ENCODE results near the gene OLFML3. TPM values are rescaled to one million over a fixed set of nuclear protein-coding genes. Genes with fewer than 3 reads are reported as not detected.

Gene OLFML3
- total RNA-seq, 1 experiment from 2014 or later = 0.52 TPM

- no TSS peak for BruUV-seq (replicated peaks)
- Histone ChIP-seq H3K4me3 (no peak overlapping the region), H3K79me2 (ENCODE audit: low read depth) (peaks cover 95% of the 10 kb centered on the region), H3K4me2 (no peak overlapping the region), H3K4me1 (replicated peaks; ENCODE audit: insufficient read depth) (peaks cover 23% of the 10 kb centered on the region), H3K36me3 (ENCODE audit: low read depth) (peaks cover 6% of the 10 kb centered on the region; the same call in 1 of the 2 replicates), H4K20me1 (ENCODE audit: insufficient read depth) (peaks cover 41% of the 10 kb centered on the region), H3F3A (ENCODE audit: insufficient read depth, low read depth) (peaks cover 16% of the 10 kb centered on the region), H3K9me2 (ENCODE audit: insufficient read depth) (no peaks in the 10 kb centered on the region), H3K27me3 (ENCODE audit: insufficient read depth, low read depth) (no peaks in the 10 kb centered on the region), H3K27ac (no peak overlapping the region), H3K9me3 (ENCODE audit: insufficient read depth, low read depth) (no peaks in the 10 kb centered on the region), H2AFZ (no peak overlapping the region)
- DNase-seq = no peak
- TF ChIP-seq, protein P1, sequence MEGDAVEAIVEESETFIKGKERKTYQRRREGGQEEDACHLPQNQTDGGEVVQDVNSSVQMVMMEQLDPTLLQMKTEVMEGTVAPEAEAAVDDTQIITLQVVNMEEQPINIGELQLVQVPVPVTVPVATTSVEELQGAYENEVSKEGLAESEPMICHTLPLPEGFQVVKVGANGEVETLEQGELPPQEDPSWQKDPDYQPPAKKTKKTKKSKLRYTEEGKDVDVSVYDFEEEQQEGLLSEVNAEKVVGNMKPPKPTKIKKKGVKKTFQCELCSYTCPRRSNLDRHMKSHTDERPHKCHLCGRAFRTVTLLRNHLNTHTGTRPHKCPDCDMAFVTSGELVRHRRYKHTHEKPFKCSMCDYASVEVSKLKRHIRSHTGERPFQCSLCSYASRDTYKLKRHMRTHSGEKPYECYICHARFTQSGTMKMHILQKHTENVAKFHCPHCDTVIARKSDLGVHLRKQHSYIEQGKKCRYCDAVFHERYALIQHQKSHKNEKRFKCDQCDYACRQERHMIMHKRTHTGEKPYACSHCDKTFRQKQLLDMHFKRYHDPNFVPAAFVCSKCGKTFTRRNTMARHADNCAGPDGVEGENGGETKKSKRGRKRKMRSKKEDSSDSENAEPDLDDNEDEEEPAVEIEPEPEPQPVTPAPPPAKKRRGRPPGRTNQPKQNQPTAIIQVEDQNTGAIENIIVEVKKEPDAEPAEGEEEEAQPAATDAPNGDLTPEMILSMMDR (conservative IDR thresholded peaks at IDR 0.05) = no peak
- no peak for TF ChIP-seq EZH2 (IDR thresholded peaks at IDR 0.05; ENCODE audit: low read depth)
- intact Hi-C loops (cut with micrococcal nuclease; ENCODE audit: unreplicated experiment) = no loop called here
- CTCF ChIA-PET = no interaction called here
- POLR2A ChIA-PET (ENCODE audit: unreplicated experiment) = interaction anchor here (0.6 kb wide), 1 partner anchor 21 kb away, joined by 5 read pairs; no protein-coding TSS in a partner anchor
Observed at GRCh38 chr1:113934511-113935055, 44.7 kb upstream of the OLFML3 start.

GRCh38 chr1:113935176-113935575 is 44.1 kb upstream of the OLFML3 start:
- intact Hi-C loops (cut with micrococcal nuclease; ENCODE audit: unreplicated experiment) = no loop called here
- Histone ChIP-seq H3F3A (ENCODE audit: insufficient read depth, low read depth) (peaks cover 16% of the 10 kb centered on the region), H3K9me3 (ENCODE audit: insufficient read depth, low read depth) (no peaks in the 10 kb centered on the region), H3K36me3 (ENCODE audit: low read depth) (peaks cover 9% of the 10 kb centered on the region; the same call in 1 of the 2 replicates), H3K27ac (no peak overlapping the region), H3K27me3 (ENCODE audit: insufficient read depth, low read depth) (no peaks in the 10 kb centered on the region), H3K9me2 (ENCODE audit: insufficient read depth) (no peaks in the 10 kb centered on the region), H3K4me1 (replicated peaks; ENCODE audit: insufficient read depth) (peaks cover 23% of the 10 kb centered on the region), H2AFZ (no peak overlapping the region), H3K4me2 (no peak overlapping the region), H3K4me3 (no peak overlapping the region), H4K20me1 (ENCODE audit: insufficient read depth) (peaks cover 41% of the 10 kb centered on the region), H3K79me2 (ENCODE audit: low read depth) (peaks cover 97% of the 10 kb centered on the region)
- no TSS peak for BruUV-seq (replicated peaks)
- ChIA-PET POLR2A (ENCODE audit: unreplicated experiment) (no interaction called here), CTCF (no interaction called here)
- TF ChIP-seq EZH2 (IDR thresholded peaks at IDR 0.05; ENCODE audit: low read depth) = no peak
- no peak for DNase-seq

DNA sequence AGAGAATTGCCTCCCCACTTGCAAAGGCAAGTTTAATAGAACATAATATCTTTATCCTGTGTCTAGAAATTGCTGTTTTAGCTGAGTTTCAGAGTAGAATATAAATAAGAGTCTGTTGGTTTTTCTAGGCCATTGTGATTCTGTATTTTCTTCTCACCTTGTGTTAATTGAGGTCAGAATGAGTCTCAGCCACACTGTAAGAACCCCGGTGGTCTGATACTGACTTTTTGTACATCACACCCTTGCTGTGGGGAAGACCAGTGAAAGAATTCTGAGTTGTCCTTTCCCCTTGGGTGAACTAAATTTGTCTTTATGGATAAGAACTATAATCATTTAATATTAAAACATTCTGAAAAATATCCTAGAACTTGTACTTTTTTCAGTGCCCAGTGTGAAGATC is 43.3 kb upstream of the OLFML3 start:
- Histone ChIP-seq H3K27me3 (ENCODE audit: insufficient read depth, low read depth) (no peaks in the 10 kb centered on the region), H3K9me2 (ENCODE audit: insufficient read depth) (no peaks in the 10 kb centered on the region), H2AFZ (no peak overlapping the region), H4K20me1 (ENCODE audit: insufficient read depth) (peaks cover 39% of the 10 kb centered on the region), H3K4me1 (replicated peaks; ENCODE audit: insufficient read depth) (peaks cover 18% of the 10 kb centered on the region), H3F3A (ENCODE audit: insufficient read depth, low read depth) (peaks cover 12% of the 10 kb centered on the region), H3K36me3 (ENCODE audit: low read depth) (peaks cover 17% of the 10 kb centered on the region), H3K4me3 (no peak overlapping the region), H3K27ac (no peak overlapping the region), H3K79me2 (ENCODE audit: low read depth) (peaks cover 90% of the 10 kb centered on the region), H3K4me2 (no peak overlapping the region), H3K9me3 (ENCODE audit: insufficient read depth, low read depth) (no peaks in the 10 kb centered on the region)
- TF ChIP-seq EZH2 (IDR thresholded peaks at IDR 0.05; ENCODE audit: low read depth) = no peak
- TF ChIP-seq, protein P1 (conservative IDR thresholded peaks at IDR 0.05) = no peak
- no peak for DNase-seq
- BruUV-seq (replicated peaks) = no TSS peak
- intact Hi-C loops (cut with micrococcal nuclease; ENCODE audit: unreplicated experiment) = no loop called here
- ChIA-PET CTCF (no interaction called here), POLR2A (ENCODE audit: unreplicated experiment) (no interaction called here)

DNA sequence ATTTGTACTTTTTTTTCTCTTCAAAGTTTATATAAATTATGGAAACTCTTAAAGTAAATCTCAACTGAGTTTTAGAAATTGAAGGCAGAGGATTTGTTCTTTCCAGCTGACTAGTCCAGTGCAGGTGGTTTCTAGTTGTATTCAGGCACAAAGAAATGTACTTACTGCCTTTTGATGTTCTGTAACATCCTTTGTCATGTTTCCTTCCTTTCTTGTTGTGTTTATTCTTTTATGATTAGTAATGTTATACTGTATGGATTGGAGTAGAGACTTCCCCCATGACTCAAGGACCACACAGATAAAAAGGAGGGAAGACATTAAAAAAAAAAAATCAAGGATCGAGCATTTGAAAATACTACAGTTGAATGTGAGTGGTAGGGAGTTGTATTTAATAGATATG is 42.1 kb upstream of the OLFML3 start:
- TF ChIP-seq, protein P1 (conservative IDR thresholded peaks at IDR 0.05) = no peak
- TF ChIP-seq EZH2 (IDR thresholded peaks at IDR 0.05; ENCODE audit: low read depth) = no peak
- Histone ChIP-seq H3K79me2 (ENCODE audit: low read depth) (peaks cover 79% of the 10 kb centered on the region), H3K4me1 (replicated peaks; ENCODE audit: insufficient read depth) (peaks cover 6% of the 10 kb centered on the region), H4K20me1 (ENCODE audit: insufficient read depth) (peaks cover 27% of the 10 kb centered on the region), H3K4me3 (no peak overlapping the region), H3K27ac (no peak overlapping the region), H3K9me2 (ENCODE audit: insufficient read depth) (no peaks in the 10 kb centered on the region), H3F3A (ENCODE audit: insufficient read depth, low read depth) (peaks cover under 1% of the 10 kb centered on the region), H2AFZ (no peak overlapping the region), H3K4me2 (no peak overlapping the region), H3K36me3 (ENCODE audit: low read depth) (peaks cover 22% of the 10 kb centered on the region), H3K9me3 (ENCODE audit: insufficient read depth, low read depth) (no peaks in the 10 kb centered on the region), H3K27me3 (ENCODE audit: insufficient read depth, low read depth) (no peaks in the 10 kb centered on the region)
- ChIA-PET CTCF (no interaction called here), POLR2A (ENCODE audit: unreplicated experiment) (interaction anchor here (0.6 kb wide), 1 partner anchor 11 kb away, joined by 16 read pairs; no protein-coding TSS in a partner anchor)
- no peak for DNase-seq
- intact Hi-C loops (cut with micrococcal nuclease; ENCODE audit: unreplicated experiment) = no loop called here
- no TSS peak for BruUV-seq (replicated peaks)
